Measurements from ENCODE around the gene RAB11FIP5. TPM values are rescaled to one million over a fixed set of nuclear protein-coding genes. Genes with fewer than 3 reads are reported as not detected.

The RAB11FIP5 gene
- total RNA-seq, 2 experiments from 2014 or later: 12.6 to 13.8 TPM

DNA sequence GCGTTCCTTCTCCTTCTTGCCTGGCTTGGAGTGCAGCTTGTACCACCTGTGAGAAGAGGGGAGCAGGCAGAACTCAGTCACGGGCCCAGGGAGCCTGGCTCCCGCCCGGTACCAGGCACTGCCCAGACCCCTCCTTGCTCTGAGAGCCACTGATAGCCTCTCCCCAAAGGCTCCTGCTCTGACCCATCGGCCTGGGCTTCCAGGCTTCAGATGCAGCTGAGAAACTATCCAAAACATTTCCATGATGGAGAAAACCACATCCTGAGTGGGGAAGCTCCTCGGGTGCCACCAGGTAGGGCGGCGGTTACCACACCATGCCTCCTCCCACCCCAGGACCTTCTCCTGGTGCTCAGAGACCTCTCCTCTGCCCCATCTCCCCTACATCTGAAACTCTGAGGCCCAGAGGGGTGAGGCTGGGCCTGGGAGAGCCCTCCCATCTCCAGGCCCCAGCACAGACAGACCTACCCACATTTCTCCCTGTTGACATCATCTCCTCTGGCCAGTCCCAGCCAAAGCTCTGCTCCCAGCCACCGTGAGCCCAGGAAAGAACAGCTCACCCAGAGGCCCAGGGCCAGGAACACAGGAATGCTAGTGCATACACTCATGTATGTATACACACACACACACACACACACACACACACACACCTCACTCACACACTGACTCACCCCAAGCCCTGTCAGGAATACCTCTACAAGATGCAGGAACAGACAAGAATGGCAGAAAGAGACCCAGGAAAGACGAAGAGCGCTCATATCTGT, 23.3 kb downstream of the RAB11FIP5 start:
- H3K4me3 Mint-ChIP-seq: no peak overlapping the region
- H3K36me3 ChIP-seq (ENCODE audit: insufficient read depth, low read length): no peaks in the 10 kb centered on the region
- H3K9me3 ChIP-seq (ENCODE audit: control insufficient read depth in 1 of 2, insufficient read depth in 1 of 2, low read length in 2 of 2): no peaks in the 10 kb centered on the region
- H3K27me3 ChIP-seq (ENCODE audit: control insufficient read depth in 1 of 2, insufficient read depth in 2 of 2, low read length in 2 of 2): no peaks in the 10 kb centered on the region
- no peaks in the 10 kb centered on the region for H3K27me3 Mint-ChIP-seq
- intact Hi-C loops (cut with DNase I, micrococcal nuclease): loop anchor here in 1 of 2 experiments (5.0 kb wide), 1 partner anchor 97 kb away; no protein-coding TSS in a partner anchor
- DNase-seq: no peak
- H3K27ac Mint-ChIP-seq: no peak overlapping the region
- H3K27ac ChIP-seq (ENCODE audit: low read depth in 1 of 2, low read length in 2 of 2): no peak overlapping the region
- no peaks in the 10 kb centered on the region for H3K36me3 Mint-ChIP-seq (ENCODE audit: low read depth)
- no peak overlapping the region for H3K4me3 ChIP-seq (ENCODE audit: low read length)
- ChIA-PET POLR2A (no interaction called here), CTCF (interaction anchor here (1.7 kb wide), 1 partner anchor 88 kb away, joined by 3 read pairs; no protein-coding TSS in a partner anchor)
- no peaks in the 10 kb centered on the region for H3K4me1 Mint-ChIP-seq (ENCODE audit: low read depth)
- TF ChIP-seq CTCF (IDR thresholded peaks at IDR 0.05): no peak
- H3K9me3 Mint-ChIP-seq: no peaks in the 10 kb centered on the region
- peaks cover 3% of the 10 kb centered on the region for H3K4me1 ChIP-seq (ENCODE audit: insufficient read depth, low read length)
- no peak for ATAC-seq (ENCODE audit: poor library complexity)

GRCh38 chr2:73088703-73089102, 24.0 kb downstream of the RAB11FIP5 start:
- Mint-ChIP-seq H3K27ac (no peak overlapping the region), H3K4me3 (no peak overlapping the region), H3K4me1 (ENCODE audit: low read depth) (no peaks in the 10 kb centered on the region), H3K27me3 (no peaks in the 10 kb centered on the region), H3K9me3 (no peaks in the 10 kb centered on the region), H3K36me3 (ENCODE audit: low read depth) (no peaks in the 10 kb centered on the region)
- intact Hi-C loops (cut with DNase I, micrococcal nuclease): loop anchor here in 1 of 2 experiments (5.0 kb wide), 1 partner anchor 96 kb away; no protein-coding TSS in a partner anchor
- Histone ChIP-seq H3K9me3 (ENCODE audit: control insufficient read depth in 1 of 2, insufficient read depth in 1 of 2, low read length in 2 of 2) (no peaks in the 10 kb centered on the region), H3K27ac (ENCODE audit: low read depth in 1 of 2, low read length in 2 of 2) (no peak overlapping the region), H3K27me3 (ENCODE audit: control insufficient read depth in 1 of 2, insufficient read depth in 2 of 2, low read length in 2 of 2) (no peaks in the 10 kb centered on the region), H3K4me3 (ENCODE audit: low read length) (no peak overlapping the region), H3K4me1 (ENCODE audit: insufficient read depth, low read length) (peaks cover 3% of the 10 kb centered on the region), H3K36me3 (ENCODE audit: insufficient read depth, low read length) (no peaks in the 10 kb centered on the region)
- ChIA-PET POLR2A (no interaction called here), CTCF (interaction anchor here (1.7 kb wide), 1 partner anchor 89 kb away, joined by 3 read pairs; no protein-coding TSS in a partner anchor)
- TF ChIP-seq CTCF (IDR thresholded peaks at IDR 0.05): no peak
- DNase-seq: no peak
- no peak for ATAC-seq (ENCODE audit: poor library complexity)

- Mint-ChIP-seq H3K4me1 (ENCODE audit: low read depth) (no peaks in the 10 kb centered on the region), H3K27ac (no peak overlapping the region), H3K4me3 (no peak overlapping the region), H3K9me3 (no peaks in the 10 kb centered on the region), H3K27me3 (no peaks in the 10 kb centered on the region), H3K36me3 (ENCODE audit: low read depth) (no peaks in the 10 kb centered on the region)
- no peak overlapping the region for H3K27ac ChIP-seq (ENCODE audit: low read depth in 1 of 2, low read length in 2 of 2)
- ATAC-seq (ENCODE audit: poor library complexity): no peak
- no peak for TF ChIP-seq CTCF (IDR thresholded peaks at IDR 0.05)
- intact Hi-C loops (cut with DNase I, micrococcal nuclease): loop anchor here in 1 of 2 experiments (5.0 kb wide), 1 partner anchor 96 kb away; no protein-coding TSS in a partner anchor
- ChIA-PET POLR2A (no interaction called here), CTCF (interaction anchor here (1.7 kb wide), 1 partner anchor 89 kb away, joined by 3 read pairs; no protein-coding TSS in a partner anchor)
- H3K27me3 ChIP-seq (ENCODE audit: control insufficient read depth in 1 of 2, insufficient read depth in 2 of 2, low read length in 2 of 2): no peaks in the 10 kb centered on the region
- no peak for DNase-seq
- H3K4me3 ChIP-seq (ENCODE audit: low read length): no peak overlapping the region
- H3K4me1 ChIP-seq (ENCODE audit: insufficient read depth, low read length): peaks cover 3% of the 10 kb centered on the region
- H3K9me3 ChIP-seq (ENCODE audit: control insufficient read depth in 1 of 2, insufficient read depth in 1 of 2, low read length in 2 of 2): no peaks in the 10 kb centered on the region
- no peaks in the 10 kb centered on the region for H3K36me3 ChIP-seq (ENCODE audit: insufficient read depth, low read length)
Observed at GRCh38 chr2:73088211-73088610, 24.5 kb downstream of the RAB11FIP5 start.

All from CD4-positive, alpha-beta T cell (primary cell).